Loucy (cell line): ENCODE data around the gene TM9SF4.

Experiments
- CTCF ChIP-seq: fragments of 200-600 bp; sonication (generic); conservative IDR thresholded peaks from 2 replicates; pipeline ENCODE4 v1.5.1; 2014; ENCODE audit warnings: mild to moderate bottlenecking, antibody characterized with exemption, low read length
- EZH2phosphoT487 ChIP-seq: fragments of 200-600 bp; IDR thresholded peaks from 2 replicates; pipeline ENCODE4 v1.6.1; 2018; ENCODE audit warnings: antibody characterized with exemption, mild to moderate bottlenecking, moderate library complexity, borderline replicate concordance

- TF ChIP-seq CTCF (no peak), EZH2phosphoT487 (no peak)
Measured at GRCh38 chr20:32113591-32114260, 4.2 kb downstream of the TM9SF4 start.
